ENCODE data around the gene CORO2B. TPM values are rescaled to one million over a fixed set of nuclear protein-coding genes. Genes with fewer than 3 reads are reported as not detected.
A peak's percentile ranks its signal among the peaks of the same experiment; 100 is the strongest.

The CORO2B gene
- total RNA-seq, 1 donor from 2014 or later = 21.3 TPM

- H3K36me3 Mint-ChIP-seq (ENCODE audit: low read depth) = no peaks in the 10 kb centered on the region
- peaks cover 45% of the 10 kb centered on the region for H3K4me1 Mint-ChIP-seq
- no peaks in the 10 kb centered on the region for H3K27me3 Mint-ChIP-seq (ENCODE audit: low read depth)
- H3K27ac Mint-ChIP-seq (ENCODE audit: unreplicated experiment) = no peak overlapping the region
- no peak overlapping the region for H3K4me3 Mint-ChIP-seq
- no peaks in the 10 kb centered on the region for H3K9me3 Mint-ChIP-seq
- no peak for TF ChIP-seq CTCF (conservative IDR thresholded peaks at IDR 0.05)
- DNase-seq (ENCODE audit: low read depth, low spot score) = no peak
Observed at GRCh38 chr15:68632101-68632500, 53.3 kb downstream of the CORO2B start.

DNA sequence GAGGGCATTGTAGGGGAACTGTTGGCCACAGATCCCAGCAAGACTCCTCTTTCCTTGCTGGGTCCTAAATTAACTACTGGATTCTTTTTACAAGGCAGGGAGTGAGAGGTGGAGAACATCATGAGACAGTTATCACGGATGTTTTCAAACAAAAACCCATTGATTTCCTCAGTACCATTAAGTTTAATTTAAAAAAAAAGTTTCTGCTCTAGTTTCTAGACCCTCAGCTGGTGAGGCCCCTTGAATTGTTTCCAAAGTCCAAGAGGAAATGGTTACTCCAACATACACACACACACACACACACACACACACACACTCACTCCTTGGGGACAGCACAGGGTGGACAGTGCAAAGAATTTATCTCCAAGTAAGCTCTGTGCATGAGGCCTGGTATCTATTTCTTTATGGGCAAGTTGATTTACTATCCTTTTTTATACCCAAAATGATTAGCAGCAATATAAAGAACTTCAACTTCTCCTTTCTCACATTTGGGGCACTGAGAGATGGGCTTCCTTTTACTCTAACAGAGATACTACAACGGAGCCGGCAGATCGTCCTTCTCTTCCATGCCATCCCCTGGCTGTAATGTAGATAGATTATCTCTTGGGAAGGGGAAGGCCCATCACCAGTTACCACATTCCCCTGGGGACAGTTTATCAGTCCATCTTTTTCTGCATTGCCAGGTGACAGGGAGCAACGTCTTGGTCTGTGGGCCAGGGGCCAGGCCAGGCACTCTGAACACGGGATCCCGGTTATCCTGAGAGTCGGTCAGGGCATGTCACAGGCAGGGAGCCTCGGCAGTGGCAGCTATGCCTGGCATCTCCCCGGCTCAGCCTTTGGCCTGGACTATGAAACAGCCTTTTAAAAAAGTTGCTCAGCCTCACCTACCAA lies 54.7 kb downstream of the CORO2B start:
- TF ChIP-seq CTCF (conservative IDR thresholded peaks at IDR 0.05) = no peak
- DNase-seq (ENCODE audit: low read depth, low spot score) = no peak
- Mint-ChIP-seq H3K4me3 (no peak overlapping the region), H3K27me3 (ENCODE audit: low read depth) (no peaks in the 10 kb centered on the region), H3K9me3 (no peaks in the 10 kb centered on the region), H3K4me1 (peaks cover 43% of the 10 kb centered on the region), H3K27ac (ENCODE audit: unreplicated experiment) (peak overlapping the region; percentile 19), H3K36me3 (ENCODE audit: low read depth) (no peaks in the 10 kb centered on the region)

GRCh38 chr15:68634122-68634482 lies 55.3 kb downstream of the CORO2B start:
- Mint-ChIP-seq H3K27ac (ENCODE audit: unreplicated experiment) (peak overlapping the region; percentile 43), H3K9me3 (no peaks in the 10 kb centered on the region), H3K27me3 (ENCODE audit: low read depth) (no peaks in the 10 kb centered on the region), H3K4me3 (peak overlapping the region; percentile 22), H3K4me1 (peaks cover 40% of the 10 kb centered on the region), H3K36me3 (ENCODE audit: low read depth) (no peaks in the 10 kb centered on the region)
- no peak for DNase-seq (ENCODE audit: low read depth, low spot score)
- no peak for TF ChIP-seq CTCF (conservative IDR thresholded peaks at IDR 0.05)

DNA sequence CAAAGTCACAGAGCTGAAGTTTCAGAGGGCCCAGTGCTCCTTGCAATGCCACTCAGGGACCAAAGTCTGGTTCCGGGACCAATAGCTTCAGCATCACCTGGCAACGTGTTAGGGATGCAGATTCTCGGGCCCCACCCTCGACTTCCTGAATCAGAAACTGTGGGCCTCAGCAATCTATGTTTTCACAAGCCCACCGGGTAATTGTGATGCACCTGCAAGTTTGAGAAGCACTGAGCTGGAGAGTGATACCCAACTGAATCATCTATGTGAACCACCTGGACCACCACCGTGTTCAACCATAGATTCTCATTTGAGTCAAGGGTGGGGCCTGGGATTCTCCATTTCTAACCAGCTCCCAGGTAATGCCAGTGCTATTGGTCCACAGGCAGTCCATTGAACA lies 55.7 kb downstream of the CORO2B start:
- Mint-ChIP-seq H3K9me3 (no peaks in the 10 kb centered on the region), H3K4me3 (no peak overlapping the region), H3K36me3 (ENCODE audit: low read depth) (no peaks in the 10 kb centered on the region), H3K4me1 (peaks cover 36% of the 10 kb centered on the region), H3K27ac (ENCODE audit: unreplicated experiment) (no peak overlapping the region), H3K27me3 (ENCODE audit: low read depth) (no peaks in the 10 kb centered on the region)
- no peak for TF ChIP-seq CTCF (conservative IDR thresholded peaks at IDR 0.05)
- no peak for DNase-seq (ENCODE audit: low read depth, low spot score)

GRCh38 chr15:68635141-68635540 lies 56.3 kb downstream of the CORO2B start:
- Mint-ChIP-seq H3K9me3 (no peaks in the 10 kb centered on the region), H3K27me3 (ENCODE audit: low read depth) (no peaks in the 10 kb centered on the region), H3K36me3 (ENCODE audit: low read depth) (no peaks in the 10 kb centered on the region), H3K4me3 (no peak overlapping the region), H3K4me1 (peaks cover 33% of the 10 kb centered on the region), H3K27ac (ENCODE audit: unreplicated experiment) (no peak overlapping the region)
- DNase-seq (ENCODE audit: low read depth, low spot score) = no peak
- no peak for TF ChIP-seq CTCF (conservative IDR thresholded peaks at IDR 0.05)

All from neural crest cell (in vitro differentiated cells).